ACC112 (cell line): ENCODE results near the gene ACOX3.
A peak's percentile ranks its signal among the peaks of the same experiment; 100 is the strongest.
"Not testable (repeated sequence)": the region's sequence is repeated elsewhere in the genome, so short reads cannot be mapped to it uniquely, and the experiment has no call there.

ENCODE experiments used
- H2AFZ ChIP-seq: fragments of 200-600 bp; sonication (generic); one replicate; pipeline ENCODE4 v1.6.0; 2017; ENCODE audit warnings: antibody characterized with exemption, low read length; ENCODE audit not compliant: unreplicated experiment
- H3K27ac ChIP-seq: fragments of 200-600 bp; sonication (generic); 2 replicates; pipeline ENCODE4 v1.5.1; 2014; ENCODE audit warnings: low read depth, mild to moderate bottlenecking, antibody characterized with exemption, low read length, moderate library complexity
- H3K27me3 ChIP-seq: fragments of 200-600 bp; sonication (generic); 2 replicates; pipeline ENCODE4 v1.6.1; 2014; ENCODE audit warnings: mild to moderate bottlenecking, antibody characterized with exemption, low read length, moderate library complexity, mixed read lengths; ENCODE audit not compliant: insufficient read depth
- H3K36me3 ChIP-seq: fragments of 200-600 bp; sonication (generic); 2 replicates; pipeline ENCODE4 v1.6.1; 2016; ENCODE audit warnings: mild to moderate bottlenecking, antibody characterized with exemption, low read length, moderate library complexity, mixed read lengths; ENCODE audit not compliant: insufficient read depth
- H3K4me1 ChIP-seq: fragments of 200-600 bp; sonication (generic); one replicate; pipeline ENCODE4 v1.6.1; 2016; ENCODE audit warnings: low read length, mixed read lengths; ENCODE audit not compliant: insufficient read depth, unreplicated experiment, control insufficient read depth
- H3K4me3 ChIP-seq: fragments of 200-600 bp; sonication (generic); 2 replicates; pipeline ENCODE4 v1.5.1; 2014; ENCODE audit warnings: mild to moderate bottlenecking, low read depth, low read length
- H3K79me2 ChIP-seq: fragments of 200-600 bp; sonication (generic); one replicate; pipeline ENCODE4 v1.6.0; 2016; ENCODE audit warnings: low read length; ENCODE audit not compliant: control insufficient read depth, unreplicated experiment, insufficient read depth

ACOX3 gene

DNA sequence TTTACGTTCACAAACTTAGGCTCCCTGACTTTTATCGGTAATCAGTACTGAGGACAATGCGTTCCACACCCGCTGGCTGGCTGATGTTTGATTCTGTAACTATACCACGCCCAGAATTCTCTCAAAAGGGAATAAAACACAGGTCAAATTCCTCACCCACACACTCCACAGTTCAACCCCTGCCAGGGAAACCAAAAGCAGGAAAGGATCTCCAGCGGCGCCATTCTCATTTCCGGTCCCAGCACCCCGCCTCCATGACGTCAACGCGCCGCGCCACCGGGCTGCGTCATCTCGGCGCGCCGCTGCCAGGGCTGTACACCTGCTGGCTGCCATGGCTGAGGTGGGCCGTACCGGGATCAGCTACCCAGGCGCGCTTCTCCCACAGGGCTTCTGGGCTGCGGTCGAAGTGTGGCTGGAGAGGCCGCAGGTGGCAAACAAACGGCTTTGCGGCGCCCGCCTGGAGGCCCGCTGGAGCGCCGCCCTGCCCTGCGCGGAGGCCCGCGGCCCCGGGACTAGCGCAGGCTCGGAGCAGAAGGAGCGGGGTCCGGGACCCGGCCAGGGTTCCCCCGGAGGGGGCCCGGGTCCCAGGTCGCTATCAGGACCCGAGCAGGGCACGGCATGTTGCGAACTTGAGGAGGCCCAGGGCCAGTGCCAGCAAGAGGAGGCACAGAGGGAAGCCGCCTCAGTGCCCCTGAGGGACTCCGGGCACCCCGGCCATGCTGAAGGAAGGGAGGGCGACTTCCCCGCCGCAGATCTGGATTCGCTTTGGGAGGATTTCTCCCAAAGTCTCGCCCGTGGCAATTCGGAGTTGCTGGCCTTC, at the start of gene ACOX3, which contains the start of gene TRMT44:
TSS of gene ACOX3 (minus strand) at position 232 of the 820 bp plus-strand sequence. CDS start 24,202 bp downstream, outside the sequence.
TSS of gene TRMT44 (plus strand) at position 286 of the 820 bp plus-strand sequence. CDS start at position 332, 46 bp downstream.
- Histone ChIP-seq H3K36me3 (no peaks in the 10 kb centered on the region), H3K4me1 (peaks cover 46% of the 10 kb centered on the region)

DNA sequence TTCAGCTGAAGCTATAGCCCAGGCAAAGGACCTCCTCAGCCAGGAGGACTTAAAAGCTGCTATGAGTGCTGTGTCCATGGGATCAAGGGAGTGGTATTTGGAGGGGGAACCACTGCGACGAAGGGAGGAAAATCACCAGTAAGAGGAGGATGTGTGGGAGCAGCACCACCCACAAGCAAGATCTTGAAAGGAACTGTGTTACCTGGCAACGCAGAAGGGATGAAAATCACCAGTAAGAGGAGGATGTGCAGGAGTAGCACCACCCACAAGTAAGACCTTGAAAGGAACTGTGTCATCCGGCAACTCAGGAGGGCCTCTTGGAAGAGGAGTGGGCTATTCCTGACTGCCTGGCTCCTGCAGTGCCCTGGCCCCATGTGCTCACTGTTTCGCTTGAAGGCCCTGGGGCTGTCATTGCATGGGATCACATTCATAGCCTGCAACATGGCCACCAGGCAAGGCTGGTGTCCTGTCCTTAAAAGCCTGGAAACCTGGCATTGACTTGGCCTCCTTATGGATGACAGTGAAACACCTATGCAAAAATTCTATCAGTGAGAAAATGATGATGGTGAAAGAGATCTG, 48.4 kb upstream of the ACOX3 start:
- H3K36me3 ChIP-seq, result no peaks in the 10 kb centered on the region
- no peak overlapping the region for H3K4me3 ChIP-seq

More for the DNA sequence above, at the start of gene ACOX3, which contains the start of gene TRMT44:
- H2AFZ ChIP-seq, result peak within 1 kb of the TSS; percentile 80
- H3K27me3 ChIP-seq, result no peaks in the 10 kb centered on the region
- peak within 1 kb of the TSS; percentile 94 for H3K27ac ChIP-seq
- peak within 1 kb of the TSS; percentile 83 for H3K4me3 ChIP-seq
- H3K79me2 ChIP-seq, result peaks cover 69% of the 10 kb centered on the region

DNA sequence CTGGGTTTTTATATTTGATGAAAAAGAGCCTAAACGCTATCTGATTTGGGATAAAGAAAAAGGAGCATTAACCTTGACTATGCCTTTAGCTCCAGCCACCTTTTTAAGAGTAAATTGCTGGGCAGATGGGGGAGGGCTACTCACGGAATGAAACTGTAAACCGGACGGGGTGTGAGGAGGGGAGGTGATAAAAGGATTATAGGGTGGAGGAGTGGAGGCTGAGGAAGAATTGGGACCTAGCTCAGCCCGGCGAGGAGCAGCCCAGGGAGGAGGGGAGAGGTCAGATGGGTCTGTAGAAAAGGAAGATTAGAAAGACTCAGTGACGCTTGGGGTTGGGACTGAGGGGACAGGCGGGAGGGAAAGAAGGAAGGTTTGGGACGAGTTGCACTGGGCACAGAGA, 46.1 kb upstream of the ACOX3 start:
- H3K27ac ChIP-seq, H3K4me3 ChIP-seq, H3K79me2 ChIP-seq: not testable (repeated sequence)

More for the DNA sequence above, 48.4 kb upstream of the ACOX3 start:
- H3K79me2 ChIP-seq, result no peaks in the 10 kb centered on the region
- H3K27me3 ChIP-seq, result peaks cover 8% of the 10 kb centered on the region; the same call in 1 of the 2 replicates
- H2AFZ ChIP-seq, result no peak overlapping the region
- no peak overlapping the region for H3K27ac ChIP-seq
- H3K4me1 ChIP-seq, result no peaks in the 10 kb centered on the region

DNA sequence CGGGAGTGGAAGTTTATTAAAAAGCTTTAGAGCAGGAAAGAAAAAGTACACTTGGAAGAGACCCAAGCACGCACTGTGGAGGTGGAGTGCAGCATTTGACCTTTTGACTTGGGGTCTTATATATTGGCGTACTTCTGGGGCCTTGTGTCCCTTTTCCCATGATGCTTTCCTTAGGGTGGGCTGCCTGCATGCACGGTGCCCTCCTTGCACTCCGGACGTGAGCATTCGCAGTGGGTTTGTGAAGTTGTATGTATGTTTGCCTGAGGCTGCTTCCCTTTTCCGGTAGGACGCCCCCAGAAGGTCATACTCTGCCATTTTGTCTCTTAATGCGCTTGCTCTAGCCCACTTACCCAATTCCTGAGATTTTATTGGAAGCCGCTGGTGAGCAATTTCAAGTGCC, 39.7 kb upstream of the ACOX3 start:
- no peak overlapping the region for H3K4me3 ChIP-seq
- no peak overlapping the region for H2AFZ ChIP-seq
- H3K79me2 ChIP-seq, result no peaks in the 10 kb centered on the region
- H3K27ac ChIP-seq, result no peak overlapping the region
- H3K36me3 ChIP-seq, result no peaks in the 10 kb centered on the region
- H3K27me3 ChIP-seq, result no peaks in the 10 kb centered on the region
- H3K4me1 ChIP-seq, result peaks cover 3% of the 10 kb centered on the region

More for the DNA sequence above, 46.1 kb upstream of the ACOX3 start:
- not testable (repeated sequence) for H3K4me1 ChIP-seq, H2AFZ ChIP-seq, H3K27me3 ChIP-seq, H3K36me3 ChIP-seq

DNA sequence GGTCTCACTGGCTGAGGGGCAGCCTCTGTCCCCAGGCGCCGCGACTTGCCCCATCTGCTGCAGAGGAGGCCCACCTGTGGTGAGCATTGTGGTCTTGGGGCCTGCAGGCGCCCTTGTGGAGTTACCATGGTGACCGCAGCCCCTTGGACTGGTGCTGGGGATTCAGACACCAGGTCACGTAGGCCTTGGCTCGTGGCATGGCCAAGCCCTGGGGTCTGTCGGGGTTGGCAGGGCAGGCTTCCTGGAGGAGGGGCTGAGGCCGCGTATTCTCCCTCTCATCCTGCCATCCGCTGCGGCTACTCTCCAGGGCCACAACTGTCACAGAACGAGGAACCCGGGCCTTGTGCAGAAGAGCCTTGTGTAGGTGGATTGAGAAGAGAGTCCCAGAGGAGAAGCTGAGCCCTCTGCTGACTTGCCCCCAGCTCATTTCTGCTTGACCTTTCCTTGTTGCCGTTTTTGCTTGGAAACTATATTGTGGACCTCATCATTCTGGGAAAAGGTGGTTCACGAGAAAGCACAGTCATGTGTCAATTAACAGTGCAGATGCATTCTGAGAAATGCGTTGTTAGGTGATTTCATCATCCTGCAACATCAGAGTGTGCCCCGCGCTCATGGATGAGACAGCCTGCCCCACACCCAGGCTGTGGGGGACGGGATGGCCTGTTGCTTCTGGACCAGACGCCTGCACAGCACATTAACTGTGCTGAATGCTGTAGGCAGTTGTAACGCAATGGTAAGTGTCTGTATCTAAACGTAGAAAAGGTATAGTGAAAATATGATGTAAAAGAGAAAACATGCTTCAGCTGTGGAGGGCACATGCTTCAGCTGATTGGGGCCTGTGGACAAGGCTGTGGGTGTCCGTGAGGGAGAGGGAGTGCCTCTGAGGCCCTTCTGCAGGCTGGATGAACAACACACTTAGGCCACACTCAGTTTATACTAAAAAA, 38.5 kb upstream of the ACOX3 start:
- Histone ChIP-seq H3K4me1 (peaks cover 3% of the 10 kb centered on the region), H2AFZ (no peak overlapping the region), H3K27ac (no peak overlapping the region), H3K36me3 (no peaks in the 10 kb centered on the region), H3K79me2 (no peaks in the 10 kb centered on the region), H3K27me3 (no peaks in the 10 kb centered on the region), H3K4me3 (no peak overlapping the region)

DNA sequence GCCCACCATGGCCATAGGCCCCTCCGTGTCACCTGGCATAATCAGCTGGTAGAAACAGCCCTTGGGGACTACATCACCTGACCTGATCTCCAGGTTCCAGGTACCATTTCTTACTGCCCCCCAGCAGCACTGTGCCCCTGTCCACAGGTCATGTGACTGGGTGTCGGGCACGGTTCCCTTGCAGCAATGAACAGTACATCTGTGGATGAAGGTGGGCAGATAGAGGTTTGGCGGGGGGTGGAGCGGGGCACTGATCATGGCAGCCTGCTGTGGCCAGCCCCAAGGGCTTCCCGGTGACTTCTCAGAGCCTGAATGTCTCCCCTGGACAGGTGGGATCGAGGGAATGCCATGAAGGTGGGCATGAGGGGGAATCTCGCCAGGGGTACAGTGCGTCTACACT, 37.8 kb upstream of the ACOX3 start:
- no peaks in the 10 kb centered on the region for H3K36me3 ChIP-seq
- no peak overlapping the region for H3K27ac ChIP-seq
- H3K79me2 ChIP-seq, result no peaks in the 10 kb centered on the region
- H3K4me3 ChIP-seq, result no peak overlapping the region
- no peak overlapping the region for H2AFZ ChIP-seq
- peaks cover 10% of the 10 kb centered on the region for H3K4me1 ChIP-seq
- H3K27me3 ChIP-seq, result no peaks in the 10 kb centered on the region

DNA sequence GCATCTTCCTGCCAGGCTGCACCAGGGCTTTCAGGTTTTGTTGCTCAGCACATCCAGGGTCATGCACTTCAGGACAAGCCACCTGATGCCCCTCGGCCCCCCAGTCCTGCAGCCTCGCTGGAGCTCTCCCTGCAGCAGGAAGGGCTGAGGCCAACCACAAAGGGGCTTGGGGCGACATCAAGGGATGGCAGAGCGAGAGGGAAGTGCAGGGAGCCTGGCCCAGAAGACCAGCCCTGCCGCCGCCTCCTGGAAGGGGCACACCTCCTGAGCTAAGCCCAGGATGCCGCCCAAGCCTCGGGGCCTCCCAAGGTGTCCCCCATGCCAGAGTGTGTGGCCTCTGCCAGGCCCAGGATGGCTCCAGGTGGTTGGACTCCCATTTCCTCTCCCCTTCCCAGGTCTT, 37.2 kb upstream of the ACOX3 start:
- Histone ChIP-seq H3K27ac (no peak overlapping the region), H3K27me3 (no peaks in the 10 kb centered on the region), H3K4me3 (no peak overlapping the region), H3K36me3 (no peaks in the 10 kb centered on the region), H3K4me1 (peaks cover 17% of the 10 kb centered on the region), H3K79me2 (no peaks in the 10 kb centered on the region), H2AFZ (no peak overlapping the region)

DNA sequence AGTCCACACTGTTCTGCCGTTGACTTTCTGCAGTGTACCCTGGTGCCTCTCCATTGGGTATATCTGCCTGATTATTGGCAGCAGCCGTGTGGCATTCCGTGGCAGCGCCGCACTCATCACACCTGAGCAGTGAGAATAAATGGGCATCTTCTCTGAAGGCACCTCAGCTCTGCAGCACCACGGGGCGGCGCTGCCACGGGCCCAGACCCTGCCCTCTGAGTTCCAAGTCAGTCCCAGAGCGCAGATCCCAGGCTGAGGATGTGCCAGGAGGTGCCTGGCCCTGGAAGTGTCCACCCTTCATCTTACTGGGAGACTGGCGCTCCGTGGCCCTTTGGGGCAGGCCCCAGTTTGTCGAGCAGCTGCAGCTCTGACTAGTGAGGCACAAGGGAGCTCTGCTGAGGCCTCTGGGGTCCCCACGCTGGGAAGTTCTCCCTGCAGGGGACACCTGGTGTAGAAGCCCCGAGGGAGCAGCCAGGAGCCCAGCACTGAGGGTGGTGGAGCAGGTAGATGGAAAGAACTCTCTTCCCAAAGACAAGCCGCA, 36.6 kb upstream of the ACOX3 start:
- H3K4me1 ChIP-seq, result peaks cover 22% of the 10 kb centered on the region
- no peak overlapping the region for H3K27ac ChIP-seq
- no peak overlapping the region for H2AFZ ChIP-seq
- H3K27me3 ChIP-seq, result no peaks in the 10 kb centered on the region
- H3K4me3 ChIP-seq, result no peak overlapping the region
- H3K79me2 ChIP-seq, result no peaks in the 10 kb centered on the region
- no peaks in the 10 kb centered on the region for H3K36me3 ChIP-seq

DNA sequence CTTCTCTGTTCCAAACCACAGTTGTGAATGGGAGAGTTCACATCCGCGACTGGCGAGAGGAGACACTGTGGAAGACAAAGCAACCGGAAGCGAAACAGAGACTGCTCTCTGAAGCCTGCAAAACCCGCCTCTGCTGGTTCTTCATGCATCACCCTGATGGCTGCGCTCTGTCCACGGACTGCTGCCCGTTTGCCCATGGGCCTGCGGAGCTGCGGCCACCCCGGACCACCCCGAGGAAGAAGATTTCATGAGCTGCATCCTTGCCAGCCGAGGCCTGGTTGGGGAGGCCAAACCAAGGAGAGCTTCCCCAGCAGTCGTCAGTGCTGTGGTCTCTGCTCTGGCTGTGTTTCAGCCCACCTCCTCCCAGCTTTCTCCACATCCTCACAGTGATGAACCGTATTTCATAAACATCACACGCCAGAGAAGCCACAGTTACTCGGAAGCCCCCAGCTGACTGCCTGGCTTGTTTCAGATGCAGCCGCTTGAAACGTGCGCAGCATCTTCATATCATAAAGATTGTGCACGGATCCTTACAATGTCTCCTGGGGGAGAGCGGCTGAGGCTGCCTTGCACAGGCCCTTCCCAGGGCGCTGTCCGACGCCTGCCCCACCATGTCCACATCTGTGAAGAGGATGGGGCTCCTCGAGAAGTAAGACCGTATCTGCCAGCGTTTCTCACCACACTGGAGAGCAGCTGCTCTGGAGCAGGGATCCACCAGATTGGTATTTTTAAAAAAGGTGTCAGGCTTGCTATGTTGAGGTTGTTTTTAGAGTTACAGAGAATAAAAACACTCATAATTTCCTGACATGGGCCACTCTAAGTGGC, 35.4 kb upstream of the ACOX3 start:
- Histone ChIP-seq H2AFZ (no peak overlapping the region), H3K79me2 (no peaks in the 10 kb centered on the region), H3K27me3 (no peaks in the 10 kb centered on the region), H3K4me3 (no peak overlapping the region), H3K36me3 (no peaks in the 10 kb centered on the region), H3K27ac (no peak overlapping the region), H3K4me1 (peaks cover 25% of the 10 kb centered on the region)
